Stimulated activated CD4-positive, alpha-beta T cell treated with anti-CD3 and anti-CD28 coated beads, Interleukin-15, amount 100 ng/mL, for 1 hour (primary cell): ENCODE measurements around the gene CHPF2.

Experiments
- DNase-seq, 2 donors: peaks; one replicate each; pipeline ENCODE4 v3.0.0-alpha.2; 2020; ENCODE audit warnings: low read depth in 1 of 2, low spot score in 1 of 2

Gene CHPF2

DNA sequence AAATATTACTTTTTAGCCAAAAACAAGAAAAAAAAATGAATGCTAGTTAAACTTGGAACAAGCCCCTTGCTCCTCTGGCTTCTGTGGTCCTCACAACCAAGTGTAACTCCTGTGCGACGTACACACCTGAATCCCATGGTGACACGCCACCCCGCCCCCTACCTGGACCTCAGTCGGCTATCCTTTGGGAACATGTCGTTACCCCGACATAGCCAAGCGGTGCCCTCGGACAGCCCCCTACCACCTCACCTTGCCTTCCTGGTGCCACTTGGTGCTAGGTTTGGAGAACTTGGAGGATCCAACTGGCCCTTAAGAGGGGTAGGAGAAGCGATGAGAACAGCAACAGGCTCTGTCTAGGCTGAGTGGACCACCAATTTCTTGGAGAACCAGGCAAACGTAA lies 28.2 kb downstream of the CHPF2 start:
- no peak for DNase-seq

- no peak for DNase-seq
Observed at GRCh38 chr7:151260883-151261282, 28.6 kb downstream of the CHPF2 start.

GRCh38 chr7:151261529-151261928 lies 29.2 kb downstream of the CHPF2 start:
- no peak for DNase-seq

DNA sequence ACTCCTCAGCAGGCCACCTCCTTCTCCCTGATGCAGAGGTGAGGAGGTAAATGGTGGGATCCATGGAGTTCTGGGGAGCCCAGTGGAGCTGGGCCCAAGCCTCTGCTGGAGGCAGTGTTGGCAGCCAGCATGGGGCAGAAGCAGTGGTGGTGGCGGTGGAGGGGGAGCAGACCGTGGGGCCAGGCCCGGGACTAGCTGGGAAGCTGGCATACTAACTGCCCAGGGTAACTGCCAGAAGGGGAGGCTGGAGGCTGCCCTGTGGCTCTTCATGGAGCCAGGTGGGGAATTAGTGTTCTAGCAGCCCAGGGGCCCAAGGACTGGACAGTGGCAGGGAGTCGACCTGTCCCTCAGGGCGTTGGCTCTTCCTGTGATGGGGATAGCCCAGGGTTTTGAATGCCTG lies 32.3 kb downstream of the CHPF2 start:
- DNase-seq, result no peak

DNA sequence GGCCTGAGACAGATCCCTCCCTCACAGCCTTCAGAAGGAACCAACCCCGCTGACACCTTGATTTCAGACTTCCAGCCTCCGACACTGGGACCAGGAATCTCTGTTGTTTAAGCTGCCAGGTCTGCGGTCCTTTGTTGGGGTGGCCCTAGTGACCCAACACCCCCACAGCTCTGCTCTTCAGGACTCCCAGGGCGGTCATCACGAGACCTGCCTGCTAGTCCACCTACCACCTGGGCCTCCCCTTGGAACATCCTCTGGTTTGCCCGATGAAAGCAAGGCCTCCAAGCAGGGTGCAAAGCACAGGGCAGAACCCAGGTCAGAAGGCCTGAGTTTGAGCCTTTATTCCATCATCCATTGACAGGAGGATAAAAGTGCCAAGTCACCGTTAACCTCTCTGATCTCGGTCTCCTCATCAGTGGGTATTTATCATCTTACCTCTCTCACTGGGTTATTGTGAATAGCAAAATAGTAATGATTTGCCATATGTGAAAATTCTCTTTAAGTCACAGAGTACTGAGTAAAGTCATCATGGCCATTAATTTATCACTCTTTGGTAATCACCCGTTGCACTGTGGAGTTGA lies 33.2 kb downstream of the CHPF2 start:
- DNase-seq, result no peak

DNA sequence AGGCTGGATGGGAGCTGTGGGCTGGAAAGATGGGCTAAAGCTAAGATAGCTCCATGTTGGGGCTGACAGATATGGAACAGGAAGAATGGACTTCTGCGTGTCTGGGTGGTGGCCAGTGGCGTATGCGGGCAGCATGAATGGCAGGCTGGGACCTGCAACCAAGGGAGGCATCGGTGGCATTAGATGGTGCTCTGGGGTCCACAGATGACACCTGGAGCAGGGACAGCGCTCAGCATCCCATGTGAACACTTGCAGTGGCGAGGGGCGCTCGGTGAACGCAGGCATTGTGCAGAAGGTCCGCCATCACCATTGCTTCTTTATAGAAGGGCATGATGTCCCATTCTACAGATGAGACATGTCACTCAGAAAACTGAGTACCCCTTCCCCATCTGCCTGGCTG lies 37.2 kb downstream of the CHPF2 start:
- DNase-seq, result no peak

DNA sequence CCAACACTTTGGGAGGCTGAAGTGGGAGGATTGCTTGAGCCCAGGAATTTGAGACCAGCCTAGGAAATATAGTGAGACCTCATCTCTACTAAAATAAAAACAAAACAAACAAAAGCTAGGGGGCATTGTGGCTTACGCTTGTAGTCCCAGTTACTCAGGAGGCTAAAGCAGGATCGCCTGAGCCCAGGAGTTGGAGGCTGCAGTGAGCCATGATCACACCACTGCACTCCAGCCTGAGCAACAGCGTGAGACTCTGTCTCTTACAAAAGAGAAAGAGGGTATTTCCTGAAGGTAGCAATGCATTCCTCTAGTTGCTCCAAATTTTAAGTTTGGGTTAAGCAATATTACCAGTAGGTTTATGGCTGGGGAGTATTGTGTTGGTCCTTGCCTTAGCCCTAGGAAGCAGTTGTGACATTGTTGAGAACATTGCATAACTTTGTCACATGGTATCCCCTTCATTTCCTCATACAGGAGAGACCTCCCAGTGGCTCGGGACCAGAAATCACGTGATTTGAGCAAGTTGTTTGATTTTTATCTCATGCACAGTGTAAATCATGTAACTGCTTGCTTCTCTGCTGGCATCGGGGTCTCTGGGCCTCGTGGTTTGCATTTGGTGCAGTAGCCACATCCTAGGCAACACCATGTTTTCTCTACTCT lies 39.5 kb downstream of the CHPF2 start:
- no peak for DNase-seq

DNA sequence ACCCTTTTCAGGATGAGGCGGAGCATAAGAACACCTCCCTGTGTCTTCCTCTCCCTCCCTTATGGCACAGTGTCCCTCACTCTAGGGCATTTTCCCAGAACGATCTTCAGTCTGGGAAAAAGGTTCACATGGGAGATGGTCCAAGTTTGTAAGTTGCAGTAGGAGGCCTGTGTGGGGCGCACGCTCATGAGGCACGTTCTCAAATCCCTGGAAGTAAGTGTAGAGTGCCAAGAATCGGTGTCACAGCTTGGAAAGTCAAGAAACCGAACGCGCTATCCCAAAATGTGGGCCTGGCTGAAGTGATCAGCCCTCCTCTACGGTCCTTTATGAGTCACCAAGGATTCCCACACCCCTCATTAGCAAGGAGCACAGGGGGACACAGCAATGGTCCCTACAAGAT lies 40.1 kb downstream of the CHPF2 start:
- no peak for DNase-seq

- DNase-seq, result no peak
Observed at GRCh38 chr7:151272877-151273276, 40.6 kb downstream of the CHPF2 start.

- DNase-seq, result no peak
Observed at GRCh38 chr7:151273651-151274390, 41.5 kb downstream of the CHPF2 start.

GRCh38 chr7:151274396-151274795 lies 42.1 kb downstream of the CHPF2 start:
- no peak for DNase-seq

DNA sequence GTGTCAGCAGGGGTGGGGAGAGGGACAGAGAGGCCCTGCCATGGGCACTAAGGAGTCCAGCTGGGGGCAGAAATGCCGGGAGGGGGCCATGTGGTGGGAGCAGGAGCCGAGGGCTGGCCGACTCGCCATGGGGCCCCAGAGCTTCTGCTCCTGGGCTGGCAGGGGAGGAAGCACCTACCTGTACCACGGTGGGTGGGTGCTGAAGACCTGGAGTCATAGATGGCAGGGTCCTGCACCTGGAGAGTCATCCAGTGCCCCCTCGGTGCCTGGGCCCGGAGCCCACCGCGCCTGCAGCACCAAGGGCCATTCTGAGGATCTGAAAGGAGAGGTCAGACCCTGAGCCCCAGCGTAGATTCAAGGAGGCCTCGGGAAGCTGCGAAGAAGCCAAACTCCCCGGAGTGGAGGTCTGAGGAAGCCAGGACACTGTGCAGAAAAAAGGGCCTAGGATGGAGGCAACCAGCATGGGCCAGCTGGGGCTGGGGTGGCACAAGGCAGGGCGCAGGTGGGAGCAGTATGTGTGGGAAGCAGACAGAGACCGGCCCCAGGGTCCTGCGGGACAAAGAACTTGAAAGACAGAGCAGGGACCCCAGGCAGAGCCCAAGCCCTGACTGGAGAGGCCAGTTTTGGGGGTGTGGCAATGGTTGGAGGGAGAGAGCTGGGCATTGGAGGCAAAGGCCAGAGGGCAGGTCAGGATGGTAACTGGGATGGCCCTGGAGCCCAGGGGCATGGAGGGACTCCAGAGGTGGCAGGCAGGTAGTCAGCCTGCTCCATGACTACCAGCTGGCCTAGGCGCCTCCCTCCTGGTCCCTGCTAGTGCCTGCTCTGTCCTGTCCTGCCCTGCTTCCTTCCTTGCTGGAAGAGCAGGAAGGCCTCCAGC lies 42.9 kb downstream of the CHPF2 start:
- no peak for DNase-seq

- DNase-seq, result no peak
Observed at GRCh38 chr7:151275813-151276577, 43.7 kb downstream of the CHPF2 start.

GRCh38 chr7:151276666-151277590 lies 44.6 kb downstream of the CHPF2 start:
- DNase-seq, result peak; percentile 14 to 53

DNA sequence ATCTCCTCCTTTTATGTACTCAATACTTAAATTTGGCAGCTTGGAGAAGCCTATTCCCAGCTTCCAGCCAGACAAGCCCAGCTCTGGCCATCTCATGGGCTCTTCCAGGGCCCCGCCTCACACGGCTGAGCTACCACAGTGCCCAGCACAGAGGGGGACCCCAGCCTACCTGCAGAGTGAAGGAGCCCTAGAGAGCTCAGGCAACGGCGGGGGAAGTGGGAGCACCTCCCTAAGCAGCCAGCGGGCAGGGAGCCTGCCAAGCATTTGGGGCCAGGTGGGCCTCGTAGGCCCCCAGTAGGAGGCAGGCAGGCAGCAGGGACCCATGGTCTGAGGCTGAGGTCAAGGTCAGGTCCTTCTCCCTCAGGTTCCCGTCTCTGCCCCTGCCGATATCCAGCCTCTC lies 45.3 kb downstream of the CHPF2 start:
- no peak for DNase-seq

- no peak for DNase-seq
Observed at GRCh38 chr7:151278949-151279348, 46.7 kb downstream of the CHPF2 start.

DNA sequence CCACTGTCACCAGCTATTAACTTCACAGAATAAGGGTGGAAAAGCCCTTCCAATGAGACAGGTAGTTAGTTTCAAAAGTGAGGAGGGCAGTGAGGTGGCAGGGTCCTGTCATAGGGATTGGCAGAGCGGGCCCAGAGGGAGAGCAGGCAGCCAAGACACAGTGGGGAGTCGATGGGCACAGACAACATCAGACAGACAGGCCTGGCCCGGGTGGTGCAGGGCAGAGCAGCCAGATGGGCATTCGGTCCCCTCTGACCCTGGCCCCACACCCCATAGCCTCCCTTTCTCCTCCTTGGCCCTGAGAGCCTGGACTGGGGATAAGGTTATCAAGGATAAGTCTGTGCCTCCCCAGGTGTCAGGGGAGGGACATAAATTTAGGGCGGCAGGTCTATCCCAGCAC lies 47.6 kb downstream of the CHPF2 start:
- DNase-seq, result no peak

DNA sequence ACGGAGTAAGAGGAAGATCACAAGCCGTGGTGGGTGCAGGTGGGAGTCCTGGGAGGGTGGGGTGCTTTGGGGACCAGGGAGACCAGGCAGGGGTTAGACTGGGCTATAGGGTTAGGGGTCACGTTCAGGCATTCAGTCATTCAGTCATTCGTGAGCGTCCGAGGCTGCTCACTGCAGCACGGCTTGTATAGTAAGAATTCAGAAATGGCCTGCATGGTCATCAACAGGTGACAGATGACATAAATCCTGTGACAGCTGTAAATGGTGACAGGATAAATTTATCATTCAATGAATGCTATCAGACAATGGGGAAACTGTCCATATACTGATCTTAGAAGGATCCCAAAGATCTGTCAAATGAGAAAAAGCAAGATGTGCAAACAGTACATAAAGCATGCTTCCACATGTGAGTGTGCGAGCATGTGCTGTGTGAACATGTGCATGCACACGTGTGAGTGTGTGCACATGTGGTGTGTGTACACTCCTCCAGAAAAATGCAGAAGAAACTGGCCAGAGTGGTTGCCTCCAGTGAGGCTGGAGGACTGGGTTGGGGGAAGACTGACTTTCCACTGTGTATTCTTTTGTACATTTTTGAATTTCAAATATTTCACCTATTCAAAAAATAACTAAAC lies 48.2 kb downstream of the CHPF2 start:
- DNase-seq, result no peak

DNA sequence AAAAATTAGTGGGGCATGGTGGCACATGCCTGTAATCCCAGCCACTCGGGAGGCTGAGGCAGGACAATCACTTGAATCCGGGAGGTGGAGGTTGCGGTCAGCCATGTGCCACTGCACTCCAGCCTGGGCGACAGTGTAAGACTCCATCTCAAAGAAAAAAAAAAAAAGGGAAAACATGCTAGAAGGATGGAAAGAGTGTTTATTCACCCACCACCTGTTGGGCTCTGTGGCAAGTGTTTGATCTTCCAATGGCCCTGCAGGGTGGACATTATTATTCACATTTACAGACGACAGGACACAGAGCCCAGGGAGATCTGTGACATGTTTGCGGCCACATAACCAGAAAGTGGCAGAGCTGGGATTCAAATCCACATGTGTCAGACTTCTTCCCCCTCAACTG lies 49.4 kb downstream of the CHPF2 start:
- no peak for DNase-seq
